SH-SY5Y (cell line): ENCODE results near the gene ORC6.

Experiments
- GATA2 ChIP-seq: IDR thresholded peaks from 2 replicates; pipeline ENCODE4 v1.6.1; 2011; ENCODE audit warnings: mild to moderate bottlenecking, low read depth, low read length
- GATA3 ChIP-seq: IDR thresholded peaks from 2 replicates; pipeline ENCODE4 v1.6.1; 2011; ENCODE audit warnings: low read depth, mild to moderate bottlenecking, low read length, moderate library complexity

- peak; percentile 34; the same call in 1 of the 2 replicates for TF ChIP-seq GATA2
- TF ChIP-seq GATA3, result no peak
These were observed 23.5 kb downstream of the ORC6 start for GRCh38 chr16:46712911-46713310.
